GM18520 (cell line): Measurements from ENCODE around the gene ZFYVE28.

ENCODE experiments used
- ATAC-seq: cut with Tn5 transposase; IDR thresholded peaks from one replicate; pipeline ENCODE4 v1.9.1; 2021; ENCODE audit not compliant: unreplicated experiment

Gene ZFYVE28

DNA sequence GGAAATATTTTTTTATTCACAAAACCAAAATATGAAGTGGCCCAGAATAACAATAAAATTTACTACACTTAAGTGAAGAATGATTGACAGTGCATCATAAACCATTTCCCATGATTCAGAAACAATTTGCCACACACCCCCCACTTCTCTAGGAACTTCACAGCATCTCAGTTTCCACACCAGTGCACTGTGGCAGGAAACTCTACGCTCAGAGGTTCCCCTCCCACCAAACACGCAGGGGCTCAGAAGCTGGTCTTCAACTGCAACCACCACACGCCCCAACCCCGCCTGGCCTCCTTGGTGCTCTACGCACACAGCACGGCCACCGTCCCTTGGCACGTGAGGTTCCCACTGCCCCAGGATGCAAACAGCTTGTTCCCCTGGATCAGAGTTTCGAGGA lies 63.7 kb downstream of the ZFYVE28 start:
- ATAC-seq, result no peak

DNA sequence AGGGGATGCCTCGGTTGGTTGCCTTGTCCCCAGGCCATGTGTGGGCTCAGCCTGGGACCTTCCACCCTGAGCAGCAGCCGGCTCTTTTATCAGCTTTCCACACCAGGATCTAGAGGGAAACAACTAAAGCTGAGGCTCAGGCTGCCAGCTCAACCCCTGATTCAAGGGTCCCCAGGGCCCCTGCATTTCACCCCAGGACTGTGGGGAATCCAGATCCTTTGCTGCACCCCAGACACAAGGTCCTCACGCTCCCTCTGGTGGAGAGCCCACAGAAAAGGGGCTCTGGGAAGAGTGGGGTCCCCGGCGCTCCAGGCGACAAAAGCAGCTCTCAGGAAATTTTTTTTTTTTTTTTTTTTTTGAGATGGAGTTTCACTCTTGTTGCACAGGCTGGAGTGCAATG lies 64.3 kb downstream of the ZFYVE28 start:
- no peak for ATAC-seq

DNA sequence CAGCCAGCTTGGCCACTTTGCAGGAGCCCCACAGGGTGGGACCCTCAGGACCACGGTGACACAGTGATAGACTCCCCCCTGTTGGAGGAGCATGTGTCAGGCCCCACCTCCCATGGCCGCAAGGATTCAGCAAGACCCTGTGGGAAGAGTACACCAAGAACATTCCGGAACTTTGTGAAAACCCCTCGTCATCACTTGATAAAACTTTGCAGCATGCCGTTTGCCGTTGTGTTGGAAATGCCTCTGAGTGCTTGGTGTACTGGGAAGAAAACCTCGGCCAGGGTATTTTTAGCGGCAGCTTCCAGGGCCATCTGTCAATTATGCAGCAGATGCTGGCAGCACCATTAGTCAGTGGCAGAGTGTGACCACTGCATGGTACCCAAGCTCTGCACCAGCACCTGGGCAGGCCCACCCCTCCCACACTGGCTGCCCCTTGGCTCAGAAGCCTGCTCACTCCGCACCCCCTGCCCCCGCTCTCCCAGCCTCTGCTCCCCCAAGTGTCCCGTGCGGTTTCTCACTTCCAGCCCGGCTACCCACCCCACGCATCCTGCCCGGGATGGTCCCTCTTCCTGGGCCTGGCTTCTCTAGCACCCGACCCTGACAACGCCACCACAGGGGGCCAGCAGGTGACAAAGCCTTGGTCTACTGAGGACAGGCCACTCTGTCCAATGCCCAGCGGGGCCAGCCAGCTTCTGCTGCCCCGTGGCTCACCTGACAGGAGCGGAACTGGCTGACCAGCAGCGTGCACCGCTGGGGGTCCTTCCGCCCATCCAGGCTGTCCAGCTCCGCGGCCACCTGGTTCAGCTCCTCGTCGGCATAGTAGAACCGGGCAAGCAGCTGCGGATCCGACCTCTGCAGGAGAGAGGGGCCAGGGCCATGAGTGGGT lies 65.0 kb downstream of the ZFYVE28 start:
- ATAC-seq, result no peak

DNA sequence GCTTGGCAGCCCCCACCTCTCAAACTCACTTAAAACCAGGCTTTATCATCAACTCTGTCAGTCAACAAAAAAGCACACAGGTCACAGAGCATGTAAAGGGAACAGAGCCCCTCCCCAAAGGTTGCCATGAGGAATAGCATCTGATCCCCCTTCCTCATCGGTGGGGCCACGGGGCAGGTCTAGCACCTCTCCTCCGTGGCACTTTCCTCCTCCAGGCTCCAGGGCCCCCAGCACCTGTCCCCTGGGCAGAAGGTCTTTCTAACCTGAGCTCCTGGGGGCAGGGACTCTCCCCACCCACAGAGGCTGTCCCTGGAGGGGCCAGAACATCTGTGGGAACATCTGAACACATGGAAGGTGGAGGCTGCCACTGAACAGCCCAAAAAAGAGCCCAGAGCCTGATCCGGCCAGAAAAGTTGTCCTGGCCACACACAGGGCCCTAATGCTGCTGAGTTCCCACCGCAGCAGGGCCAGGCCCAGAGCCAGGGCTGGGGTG lies 65.7 kb downstream of the ZFYVE28 start:
- no peak for ATAC-seq

DNA sequence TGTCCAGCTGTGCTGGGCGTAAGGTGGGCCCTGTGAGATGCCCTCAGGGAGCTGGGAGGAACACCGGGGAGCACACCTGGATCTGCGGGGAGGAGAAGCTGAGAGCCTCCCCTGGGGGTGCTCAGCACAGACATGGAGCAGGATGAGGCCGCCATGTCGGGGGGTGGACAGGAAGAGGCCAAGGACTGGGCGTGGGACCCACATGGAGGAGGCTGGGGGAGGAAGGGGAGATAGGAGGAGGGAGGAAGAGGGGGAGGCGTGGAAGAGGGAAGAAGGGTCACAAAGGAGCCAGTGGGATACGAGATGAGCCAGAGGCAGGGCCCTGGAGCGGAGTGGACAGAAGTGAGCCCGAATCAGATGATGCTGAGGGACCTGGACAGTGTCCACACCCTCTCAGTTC lies 66.3 kb downstream of the ZFYVE28 start:
- no peak for ATAC-seq

DNA sequence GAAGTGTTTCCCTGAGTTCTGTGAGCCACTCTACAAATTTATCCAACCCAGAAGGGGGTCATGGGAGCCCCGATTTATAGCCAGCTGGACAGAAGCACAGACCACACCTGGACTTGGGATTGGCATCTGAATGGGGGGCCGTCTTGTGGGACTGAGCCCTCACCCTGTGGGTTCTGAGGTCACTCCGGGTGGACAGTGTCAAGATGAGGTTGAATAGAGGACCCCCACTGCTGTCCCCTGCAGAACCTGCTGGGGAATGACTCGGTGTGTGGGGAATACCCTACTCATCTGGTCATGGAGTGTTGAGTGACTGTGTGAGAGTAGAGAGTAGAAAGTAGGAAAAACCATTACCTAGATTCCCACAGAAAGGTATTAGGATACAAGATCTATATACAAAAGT lies 67.5 kb downstream of the ZFYVE28 start:
- ATAC-seq, result no peak

DNA sequence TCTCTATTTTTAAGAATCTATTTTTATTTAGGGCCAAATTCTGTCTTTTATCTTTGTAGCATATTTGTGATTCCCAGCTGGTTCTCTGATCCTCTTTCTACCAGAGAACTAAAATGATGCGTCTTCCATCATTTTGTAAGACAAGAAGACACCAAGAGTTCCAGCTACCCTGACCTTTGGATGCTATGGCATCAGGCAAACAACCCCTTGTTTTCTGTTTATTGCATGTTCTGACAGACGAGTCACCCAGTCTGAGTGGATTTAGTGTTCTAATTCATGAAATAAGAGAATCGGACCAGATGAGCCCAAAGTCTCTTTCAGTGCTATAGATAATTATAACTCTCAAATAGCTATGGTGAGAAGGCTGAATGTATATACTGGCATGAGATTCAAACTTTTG lies 69.7 kb downstream of the ZFYVE28 start:
- no peak for ATAC-seq

DNA sequence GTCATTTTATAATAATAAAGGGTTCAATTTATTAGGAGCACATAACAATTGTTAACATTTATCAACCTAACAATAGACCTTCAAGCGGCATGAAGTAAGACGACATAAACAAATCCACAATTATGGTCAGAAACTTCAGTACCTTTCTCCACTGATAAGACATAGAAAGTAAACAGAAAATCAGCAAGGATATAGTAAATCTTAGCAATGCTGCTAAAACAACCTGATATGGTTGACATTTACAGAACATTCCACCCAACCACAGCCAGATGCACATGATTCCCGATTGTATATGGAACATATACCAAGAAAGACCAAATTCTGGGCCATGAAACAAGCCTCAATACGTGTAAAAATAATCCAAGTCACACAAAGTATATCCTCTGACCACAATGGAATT lies 71.3 kb downstream of the ZFYVE28 start:
- ATAC-seq, result no peak

DNA sequence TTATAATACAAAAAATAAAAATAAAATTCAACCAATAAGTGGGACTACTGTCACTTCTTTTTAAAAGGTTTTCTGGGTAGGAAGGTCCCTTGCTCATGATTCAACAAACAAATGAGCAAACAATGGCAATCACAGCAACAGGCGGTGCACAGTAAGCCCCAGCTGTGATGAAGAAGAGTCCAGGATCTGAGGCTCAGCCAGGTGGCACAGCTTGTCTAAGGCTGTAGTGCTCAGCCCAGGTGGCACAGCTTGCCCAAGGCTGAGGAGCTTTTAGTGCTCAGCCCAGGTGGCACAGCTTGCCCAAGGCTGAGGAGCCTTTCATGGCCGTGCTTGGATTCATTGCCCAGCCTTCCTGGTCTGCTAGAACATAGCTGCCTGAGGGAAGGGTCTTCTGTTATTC lies 75.0 kb downstream of the ZFYVE28 start:
- ATAC-seq, result no peak

DNA sequence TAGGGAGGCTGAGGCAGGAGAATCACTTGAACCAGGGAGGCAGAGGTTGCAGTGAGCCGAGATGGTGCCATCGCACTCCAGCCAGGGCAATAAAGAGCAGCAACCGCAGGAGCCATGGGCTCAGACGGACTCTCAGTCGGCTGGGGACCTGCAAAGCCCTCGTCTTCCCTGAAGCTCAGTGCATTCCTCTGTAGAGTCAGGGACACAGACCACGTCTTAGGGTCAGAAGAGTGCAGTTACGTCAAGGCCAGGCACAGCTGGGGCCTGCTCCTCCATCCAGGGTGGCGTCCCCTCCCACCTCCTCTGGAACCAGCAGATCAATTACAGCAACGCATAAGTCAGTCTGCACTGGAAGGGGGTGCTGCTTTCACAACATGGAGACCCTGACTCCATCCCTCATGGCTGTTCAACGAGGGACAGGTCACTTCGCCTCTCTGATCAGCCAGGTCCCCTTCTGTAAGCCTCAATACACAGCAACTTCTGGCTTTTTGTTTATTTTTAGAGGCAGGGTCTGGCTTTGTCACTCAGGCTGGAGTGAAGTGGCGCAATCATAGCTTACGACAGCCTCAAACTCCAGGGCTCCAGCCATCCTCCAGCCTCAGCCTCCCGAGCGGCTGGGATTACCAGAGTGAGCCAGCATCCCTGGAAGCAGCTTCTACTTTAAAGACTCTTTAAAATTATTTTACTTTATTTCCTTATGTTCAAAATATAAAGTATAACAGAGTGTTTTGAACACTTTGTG lies 76.4 kb downstream of the ZFYVE28 start:
- no peak for ATAC-seq

DNA sequence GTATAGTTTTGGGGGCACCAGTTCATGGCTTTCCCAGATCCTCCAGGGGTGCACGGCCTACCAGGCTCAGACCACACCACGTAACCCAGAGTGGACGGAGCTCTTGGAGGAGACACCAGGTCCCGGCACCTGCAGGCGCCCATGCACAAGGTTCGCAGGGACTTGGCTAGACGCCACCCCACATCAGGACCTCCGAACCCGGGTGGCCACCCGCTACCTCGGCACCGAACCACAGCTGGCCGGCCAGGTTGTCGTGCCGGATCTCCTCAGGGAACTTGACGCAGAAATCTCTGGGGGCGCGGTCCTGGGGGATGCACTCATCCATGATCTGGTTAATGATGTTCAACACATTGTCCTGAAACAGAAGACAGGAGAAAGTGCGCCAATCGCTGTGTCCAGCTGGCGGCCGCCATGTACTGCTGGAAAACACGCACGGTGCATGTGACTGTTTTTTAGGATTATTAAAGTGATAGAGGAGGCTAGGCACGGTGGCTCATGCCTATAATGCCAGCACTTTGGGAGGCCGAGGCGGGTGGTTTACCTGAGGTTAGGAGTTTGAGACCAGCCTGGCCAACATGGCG lies 77.1 kb downstream of the ZFYVE28 start:
- ATAC-seq, result no peak

DNA sequence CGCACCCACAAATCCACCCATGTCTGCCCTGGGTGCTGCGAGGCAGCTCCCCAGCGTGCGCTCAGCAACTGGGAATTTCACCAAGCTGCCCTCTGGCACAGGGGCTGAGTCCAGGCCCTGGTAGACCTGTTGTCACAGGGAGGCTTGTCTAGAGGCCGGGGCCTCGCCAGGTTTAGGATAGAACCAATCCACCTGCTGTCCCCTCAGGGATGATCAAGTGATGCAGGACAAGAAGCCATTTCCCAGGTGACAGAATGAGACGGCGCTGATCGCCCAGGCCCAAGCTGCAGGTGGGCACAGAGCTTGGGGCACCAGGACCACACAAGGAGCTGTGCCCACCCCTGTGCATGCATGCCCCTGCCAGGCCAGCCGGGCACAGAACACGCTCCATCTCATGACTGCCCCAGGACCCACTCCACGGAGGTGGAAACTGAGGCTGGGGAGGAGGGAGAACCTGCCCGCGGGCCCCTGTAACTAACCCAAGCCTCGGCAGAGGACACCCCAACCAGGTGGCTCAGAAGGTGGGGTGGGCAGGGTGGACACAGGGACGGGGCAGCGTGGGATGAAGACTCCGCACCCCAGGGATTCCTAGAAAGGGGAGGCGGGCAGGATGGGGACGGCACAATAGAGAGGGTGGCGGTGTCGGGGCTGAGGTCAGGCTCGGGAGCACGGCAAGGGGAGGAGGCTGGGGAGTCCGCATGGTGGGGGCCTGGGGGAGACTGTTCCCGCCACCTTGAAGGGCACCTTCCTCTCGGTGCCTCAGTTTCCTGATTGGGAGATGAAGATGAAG lies 78.0 kb downstream of the ZFYVE28 start:
- no peak for ATAC-seq

DNA sequence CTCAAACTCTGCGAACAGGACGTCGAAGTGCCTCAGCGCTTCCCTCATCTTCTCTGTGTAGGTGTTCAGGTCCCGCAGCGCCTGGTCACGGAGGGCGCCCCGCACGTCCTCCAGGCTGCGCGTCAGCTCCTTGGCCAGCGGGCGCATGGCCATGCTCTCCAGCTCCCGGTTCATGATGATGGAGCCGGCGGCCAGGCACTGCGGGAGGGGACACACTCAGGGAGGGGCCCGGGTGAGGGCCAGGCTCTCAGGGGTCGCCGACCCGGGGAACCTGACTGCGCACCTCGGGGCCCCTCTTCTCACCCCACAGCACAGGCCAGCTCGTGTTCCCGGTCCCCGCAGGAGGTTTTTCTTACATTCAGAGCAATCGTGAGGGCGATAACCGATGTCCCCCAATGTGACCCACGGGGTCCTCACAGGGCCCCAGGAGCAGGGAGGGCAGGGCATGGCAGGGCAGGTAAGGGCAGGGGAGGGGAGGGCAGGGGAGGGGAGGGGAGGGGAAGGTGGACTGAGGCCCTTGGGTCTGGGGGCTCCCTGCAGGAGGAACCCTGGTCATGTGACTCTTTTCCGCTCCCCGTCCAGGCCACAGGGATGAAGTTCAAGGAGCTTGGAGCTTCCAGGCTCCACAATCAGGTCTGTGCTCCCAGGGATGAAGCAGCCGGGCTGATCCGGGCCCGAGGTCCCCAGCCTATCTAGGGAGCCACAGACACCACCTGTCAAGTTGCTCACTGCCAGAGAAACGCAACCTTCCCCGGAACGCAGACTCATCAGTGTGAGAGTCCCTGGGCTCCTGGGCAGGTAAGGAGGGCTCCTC lies 78.8 kb downstream of the ZFYVE28 start:
- ATAC-seq, result no peak

DNA sequence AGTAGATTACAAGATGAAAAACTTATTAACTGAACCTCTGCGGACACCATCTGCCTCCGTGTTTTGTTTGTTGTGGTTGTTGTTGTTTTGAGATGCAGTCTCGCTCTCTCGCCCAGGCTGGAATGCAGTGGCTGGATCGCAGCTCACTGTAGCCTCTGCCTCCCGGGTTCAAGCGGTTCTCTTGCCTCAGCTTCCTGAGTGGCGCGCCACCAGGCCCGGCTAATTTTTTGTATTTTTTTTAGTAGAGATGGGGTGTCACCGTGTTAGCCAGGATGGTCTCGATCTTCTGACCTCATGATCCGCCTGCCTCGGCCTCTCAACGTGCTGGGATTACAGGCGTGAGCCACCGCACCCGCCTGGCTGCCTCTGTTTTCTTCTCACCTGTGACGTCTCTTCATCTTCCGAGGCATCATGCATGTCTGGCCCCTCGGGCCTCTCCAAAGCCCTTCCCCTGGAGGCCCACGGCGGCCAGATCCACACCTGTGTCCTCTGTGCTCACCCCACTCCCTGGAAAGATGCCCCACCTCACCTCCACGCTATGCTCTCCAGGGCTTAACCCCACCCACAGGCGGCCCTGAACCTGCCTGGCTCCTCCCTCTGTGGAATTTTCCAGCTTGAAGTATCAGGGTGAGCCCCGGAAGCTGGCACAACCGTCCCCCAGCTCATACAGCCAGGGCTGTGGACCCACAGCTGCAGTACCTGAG lies 79.5 kb downstream of the ZFYVE28 start:
- ATAC-seq, result no peak

DNA sequence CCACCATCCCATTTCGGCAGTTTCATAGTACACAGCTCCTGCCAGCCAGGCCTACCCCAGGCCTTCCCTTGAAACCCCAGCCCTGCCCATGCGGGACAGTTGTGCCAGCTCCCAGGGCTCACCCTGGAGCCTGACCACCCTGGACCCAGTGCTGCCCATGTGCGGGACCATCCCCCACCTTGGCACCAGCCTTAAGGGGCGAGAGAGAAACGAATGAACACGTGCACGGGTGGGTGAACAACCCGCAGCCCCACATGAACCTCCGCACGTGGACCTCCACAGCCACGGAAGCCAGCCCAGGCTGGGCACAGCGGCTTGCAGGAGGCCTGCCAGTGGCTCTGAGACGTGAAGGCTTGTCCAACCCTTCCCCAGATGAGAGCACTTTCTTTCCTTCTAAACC lies 80.5 kb downstream of the ZFYVE28 start:
- ATAC-seq, result no peak

DNA sequence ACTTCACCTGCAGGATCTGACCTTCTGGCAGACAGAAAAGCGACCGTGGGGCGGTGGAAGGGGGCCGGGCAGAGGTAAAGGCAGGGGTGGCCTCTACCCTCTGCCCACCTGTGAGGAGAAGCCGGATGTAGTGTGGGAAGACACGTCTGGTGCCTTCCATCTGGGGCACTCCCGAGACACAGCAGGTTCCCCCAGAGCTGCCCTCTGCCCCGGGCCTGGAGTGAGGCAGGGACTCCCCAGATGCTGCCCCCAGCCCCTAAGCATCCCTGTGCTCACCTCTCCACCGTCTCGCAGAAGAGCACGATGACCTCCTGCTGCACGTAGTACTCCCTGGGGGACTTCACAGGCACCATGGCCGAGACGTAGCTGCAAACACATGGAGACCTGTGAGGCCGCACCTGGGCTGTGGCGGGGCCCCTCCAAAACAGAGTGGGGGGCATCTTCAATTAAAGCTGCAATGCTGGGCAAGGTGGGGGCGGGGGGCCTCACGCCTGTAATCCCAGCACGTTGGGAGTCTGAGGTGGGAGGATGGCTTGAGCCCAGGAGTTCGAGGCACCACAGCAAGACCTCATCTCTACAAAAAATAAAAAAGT lies 81.2 kb downstream of the ZFYVE28 start:
- no peak for ATAC-seq

DNA sequence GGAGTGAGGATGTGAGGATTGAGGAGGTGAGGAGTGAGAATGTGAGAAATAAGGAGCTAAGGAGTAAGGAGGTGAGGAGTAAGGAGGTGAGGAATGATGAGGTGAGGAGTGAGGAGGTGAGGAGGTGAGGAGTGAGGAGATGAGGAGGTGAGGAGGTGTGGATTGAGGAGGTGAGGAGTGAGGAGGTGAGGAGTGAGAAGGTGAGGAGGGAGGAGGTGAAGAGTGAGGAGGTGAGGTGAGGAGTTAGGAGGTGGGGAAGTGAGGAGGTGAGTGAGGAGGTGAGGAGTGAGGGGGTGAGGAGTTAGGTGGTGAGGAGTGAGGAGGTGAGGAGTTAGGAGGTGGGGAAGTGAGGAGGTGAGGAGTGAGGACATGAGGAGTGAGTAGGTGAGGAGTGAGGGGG lies 81.8 kb downstream of the ZFYVE28 start:
- no peak for ATAC-seq

DNA sequence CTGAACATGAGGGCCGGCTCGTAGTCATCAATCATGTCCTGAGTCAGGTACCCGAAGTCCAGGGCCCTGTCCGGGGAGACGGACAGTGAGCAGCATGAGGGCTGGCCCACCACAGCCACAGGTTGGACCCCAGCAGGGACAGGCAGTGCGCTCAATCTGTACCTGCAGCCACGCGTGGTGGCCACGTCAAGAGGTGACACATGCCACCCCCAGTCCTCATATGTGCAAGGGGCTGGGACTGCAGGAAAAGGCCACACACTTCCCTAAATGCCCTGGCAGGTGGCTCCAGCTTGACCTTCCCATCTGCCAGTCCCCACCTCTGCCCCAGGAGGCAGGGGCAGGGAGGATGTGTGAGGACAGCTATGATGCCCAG lies 82.7 kb downstream of the ZFYVE28 start:
- ATAC-seq, result no peak
